ENCODE data around the gene SASH1.

Gene SASH1

DNA sequence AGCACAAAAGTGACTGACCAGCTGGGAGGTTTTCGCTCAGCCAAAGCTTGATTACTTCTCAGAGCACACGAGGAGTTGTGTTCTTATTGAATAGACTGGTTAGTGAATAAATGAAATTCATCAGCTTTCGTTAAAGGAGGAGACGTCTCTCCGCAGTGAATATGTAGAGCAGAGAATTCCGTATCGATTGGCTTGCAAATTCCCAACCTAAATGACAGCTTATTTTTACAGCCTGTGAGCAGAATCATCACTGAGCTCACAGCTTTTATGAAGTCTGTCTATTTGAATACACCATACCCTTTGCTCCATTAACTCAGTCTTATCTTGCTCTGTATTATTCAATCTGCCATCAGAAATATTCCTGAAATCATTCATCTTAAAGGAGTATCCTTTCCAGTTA lies 192.7 kb downstream of the SASH1 start:
- TF ChIP-seq SUZ12 (IDR thresholded peaks at IDR 0.05) (no peak), LEF1 (IDR thresholded peaks at IDR 0.05; ENCODE audit: borderline replicate concordance) (no peak), ELF4 (IDR thresholded peaks at IDR 0.05) (no peak), BHLHE40 (IDR thresholded peaks at IDR 0.05; ENCODE audit: borderline replicate concordance) (no peak), ARNT (IDR thresholded peaks at IDR 0.05) (no peak), L3MBTL2 (conservative IDR thresholded peaks at IDR 0.05) (no peak), ZNF384 (IDR thresholded peaks at IDR 0.05) (no peak), HDGF (IDR thresholded peaks at IDR 0.05; ENCODE audit: borderline replicate concordance) (no peak), TARDBP (IDR thresholded peaks at IDR 0.05) (no peak), PKNOX1 (IDR thresholded peaks at IDR 0.05) (no peak), FOXK2 (IDR thresholded peaks at IDR 0.05) (no peak)
- no peak for DNase-seq (ENCODE audit: extremely low spot score)
- POLR2A ChIA-PET = no interaction called here
- CTCF ChIA-PET = no interaction called here

DNA sequence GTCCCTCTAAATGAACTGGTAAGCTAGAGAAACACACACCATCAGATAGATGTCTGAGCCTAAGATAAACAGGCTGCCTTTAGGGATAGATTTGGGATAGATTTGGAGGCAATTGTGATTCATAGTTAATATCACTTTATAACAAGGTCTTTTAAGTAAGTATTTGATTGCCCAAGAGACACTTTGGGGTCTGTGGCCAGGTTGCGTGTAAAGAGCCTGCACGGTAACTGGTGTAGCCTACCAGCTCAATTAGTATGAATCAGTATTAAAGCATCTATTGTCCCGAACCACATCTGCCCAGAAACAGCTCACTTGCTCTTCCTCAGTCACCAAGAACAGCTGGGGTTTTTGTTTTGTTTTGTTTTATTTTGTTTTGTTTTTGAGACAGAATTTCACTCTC lies 193.3 kb downstream of the SASH1 start:
- ChIA-PET CTCF (no interaction called here), POLR2A (no interaction called here)
- DNase-seq (ENCODE audit: extremely low spot score) = no peak
- TF ChIP-seq PKNOX1 (IDR thresholded peaks at IDR 0.05) = no peak
- TF ChIP-seq SP1 (IDR thresholded peaks at IDR 0.05) = no peak
- TF ChIP-seq FOXA1 (IDR thresholded peaks at IDR 0.05) = no peak
- TF ChIP-seq SUZ12 (IDR thresholded peaks at IDR 0.05) = no peak
- TF ChIP-seq L3MBTL2 (conservative IDR thresholded peaks at IDR 0.05) = no peak
- no peak for TF ChIP-seq ELF4 (IDR thresholded peaks at IDR 0.05)
- TF ChIP-seq HDGF (IDR thresholded peaks at IDR 0.05; ENCODE audit: borderline replicate concordance) = no peak

DNA sequence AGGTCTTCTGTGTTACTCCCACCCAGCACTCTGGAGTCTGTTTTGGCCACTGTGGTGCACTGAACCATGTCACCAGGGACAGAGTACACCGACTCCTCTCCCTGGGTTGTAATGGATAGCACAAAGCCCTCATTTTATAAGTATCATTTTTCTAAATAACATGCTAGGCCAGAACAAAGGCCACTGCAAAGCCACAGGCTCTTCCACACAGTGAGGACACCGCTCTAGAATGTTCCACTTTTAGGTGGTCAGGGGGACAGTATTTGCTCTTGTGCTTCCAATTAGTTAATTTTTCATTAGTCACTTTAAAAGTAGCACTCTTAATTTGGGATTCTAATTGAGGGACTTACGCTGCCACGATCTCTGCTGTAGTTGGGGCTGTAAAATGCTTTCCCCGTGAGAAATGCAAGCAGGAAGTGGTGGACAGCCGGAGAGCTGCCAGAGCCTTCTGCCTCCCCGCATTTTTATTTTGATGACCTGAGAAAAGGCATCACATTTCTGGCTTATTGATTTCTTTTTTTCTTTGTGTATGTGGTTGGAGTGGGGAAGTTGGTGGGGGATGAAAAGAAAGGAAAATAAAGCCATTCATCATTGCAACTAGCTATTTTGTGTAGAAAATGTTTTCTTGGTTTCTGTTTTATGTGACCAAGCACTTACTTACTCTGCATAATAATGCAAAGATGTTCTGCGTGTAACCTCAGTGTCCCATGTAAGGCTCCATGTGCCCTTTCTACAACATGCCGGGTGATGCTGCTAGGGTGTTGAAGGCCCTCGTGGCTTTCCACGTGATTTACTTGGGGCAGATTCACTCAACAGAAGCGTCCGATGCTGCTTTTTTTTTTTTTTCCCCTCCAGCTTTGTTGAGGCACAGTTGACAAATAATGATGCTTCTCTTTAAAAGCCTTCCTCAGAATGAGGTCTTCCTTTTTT lies 195.9 kb downstream of the SASH1 start:
- TF ChIP-seq SP1 (IDR thresholded peaks at IDR 0.05) (no peak), LEF1 (IDR thresholded peaks at IDR 0.05; ENCODE audit: borderline replicate concordance) (no peak), FOXK2 (IDR thresholded peaks at IDR 0.05) (no peak), CTBP1 (IDR thresholded peaks at IDR 0.05; ENCODE audit: borderline replicate concordance) (no peak), HDGF (IDR thresholded peaks at IDR 0.05; ENCODE audit: borderline replicate concordance) (no peak)
- no peak for DNase-seq (ENCODE audit: extremely low spot score)
- ChIA-PET CTCF (interaction anchor here (1.9 kb wide), 1 partner anchor 22 kb away, joined by 4 read pairs; no protein-coding TSS in a partner anchor), POLR2A (no interaction called here)

- ChIA-PET CTCF (no interaction called here), POLR2A (no interaction called here)
- no peak for TF ChIP-seq TARDBP (IDR thresholded peaks at IDR 0.05)
- TF ChIP-seq SUZ12 (IDR thresholded peaks at IDR 0.05) = no peak
- DNase-seq (ENCODE audit: extremely low spot score) = no peak
These were observed 200.9 kb downstream of the SASH1 start for GRCh38 chr6:148543540-148543939.

DNA sequence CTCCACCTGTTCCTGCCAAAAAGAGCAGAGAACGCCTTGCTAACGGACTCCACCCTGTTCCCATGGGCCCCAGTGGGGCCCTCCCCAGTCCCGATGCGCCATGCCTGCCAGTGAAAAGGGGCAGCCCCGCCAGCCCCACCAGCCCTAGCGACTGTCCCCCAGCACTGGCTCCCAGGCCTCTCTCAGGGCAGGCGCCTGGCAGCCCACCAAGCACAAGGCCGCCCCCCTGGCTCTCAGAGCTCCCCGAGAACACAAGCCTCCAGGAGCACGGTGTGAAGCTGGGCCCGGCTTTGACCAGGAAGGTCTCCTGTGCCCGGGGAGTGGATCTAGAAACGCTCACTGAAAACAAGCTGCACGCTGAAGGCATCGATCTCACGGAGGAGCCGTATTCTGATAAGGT lies 201.8 kb downstream of the SASH1 start:
- ChIA-PET CTCF (no interaction called here), POLR2A (no interaction called here)
- TF ChIP-seq BHLHE40 (IDR thresholded peaks at IDR 0.05; ENCODE audit: borderline replicate concordance) = no peak
- TF ChIP-seq L3MBTL2 (conservative IDR thresholded peaks at IDR 0.05) = no peak
- TF ChIP-seq ELF4 (IDR thresholded peaks at IDR 0.05) = no peak
- TF ChIP-seq ZNF384 (IDR thresholded peaks at IDR 0.05) = no peak
- no peak for TF ChIP-seq ARNT (IDR thresholded peaks at IDR 0.05)
- no peak for TF ChIP-seq FOXA1 (IDR thresholded peaks at IDR 0.05)
- no peak for TF ChIP-seq LEF1 (IDR thresholded peaks at IDR 0.05; ENCODE audit: borderline replicate concordance)
- no peak for TF ChIP-seq SP1 (IDR thresholded peaks at IDR 0.05)
- no peak for TF ChIP-seq CTBP1 (IDR thresholded peaks at IDR 0.05; ENCODE audit: borderline replicate concordance)
- no peak for TF ChIP-seq SUZ12 (IDR thresholded peaks at IDR 0.05)
- no peak for TF ChIP-seq TARDBP (IDR thresholded peaks at IDR 0.05)
- TF ChIP-seq FOXK2 (IDR thresholded peaks at IDR 0.05) = no peak
- TF ChIP-seq FOXM1 (IDR thresholded peaks at IDR 0.05; ENCODE audit: borderline replicate concordance) = no peak
- TF ChIP-seq PKNOX1 (IDR thresholded peaks at IDR 0.05) = no peak
- TF ChIP-seq NFRKB (IDR thresholded peaks at IDR 0.05) = no peak
- no peak for TF ChIP-seq HDGF (IDR thresholded peaks at IDR 0.05; ENCODE audit: borderline replicate concordance)

DNA sequence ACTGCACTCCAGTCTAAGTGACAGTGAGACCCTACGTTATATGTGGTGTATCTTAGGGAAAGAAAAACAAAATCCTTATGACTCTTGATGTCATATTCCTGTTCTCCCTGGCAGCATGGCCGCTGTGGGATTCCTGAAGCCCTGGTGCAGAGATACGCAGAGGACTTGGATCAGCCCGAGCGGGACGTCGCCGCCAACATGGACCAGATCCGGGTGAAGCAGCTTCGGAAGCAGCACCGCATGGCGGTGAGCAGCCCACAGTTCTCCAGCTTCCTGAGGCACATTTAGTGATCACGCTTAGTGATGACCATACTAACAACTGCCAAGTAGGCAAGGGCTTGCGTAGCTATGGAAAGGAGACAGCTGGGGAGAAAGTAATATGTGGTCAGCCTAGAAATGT lies 203.3 kb downstream of the SASH1 start:
- no peak for DNase-seq (ENCODE audit: extremely low spot score)
- no peak for TF ChIP-seq SP1 (IDR thresholded peaks at IDR 0.05)
- TF ChIP-seq L3MBTL2 (conservative IDR thresholded peaks at IDR 0.05) = no peak
- TF ChIP-seq PKNOX1 (IDR thresholded peaks at IDR 0.05) = no peak
- no peak for TF ChIP-seq ELF4 (IDR thresholded peaks at IDR 0.05)
- no peak for TF ChIP-seq FOXA1 (IDR thresholded peaks at IDR 0.05)
- TF ChIP-seq FOXK2 (IDR thresholded peaks at IDR 0.05) = no peak
- CTCF ChIA-PET = interaction anchor here (0.5 kb wide), 1 partner anchor 483 kb away, joined by 3 read pairs; no protein-coding TSS in a partner anchor
- POLR2A ChIA-PET = no interaction called here

More for the DNA sequence above, 201.8 kb downstream of the SASH1 start:
- DNase-seq (ENCODE audit: extremely low spot score) = no peak
